ENCODE results near the gene ASB2. TPM values are rescaled to one million over a fixed set of nuclear protein-coding genes. Genes with fewer than 3 reads are reported as not detected.

The ASB2 gene, protein sequence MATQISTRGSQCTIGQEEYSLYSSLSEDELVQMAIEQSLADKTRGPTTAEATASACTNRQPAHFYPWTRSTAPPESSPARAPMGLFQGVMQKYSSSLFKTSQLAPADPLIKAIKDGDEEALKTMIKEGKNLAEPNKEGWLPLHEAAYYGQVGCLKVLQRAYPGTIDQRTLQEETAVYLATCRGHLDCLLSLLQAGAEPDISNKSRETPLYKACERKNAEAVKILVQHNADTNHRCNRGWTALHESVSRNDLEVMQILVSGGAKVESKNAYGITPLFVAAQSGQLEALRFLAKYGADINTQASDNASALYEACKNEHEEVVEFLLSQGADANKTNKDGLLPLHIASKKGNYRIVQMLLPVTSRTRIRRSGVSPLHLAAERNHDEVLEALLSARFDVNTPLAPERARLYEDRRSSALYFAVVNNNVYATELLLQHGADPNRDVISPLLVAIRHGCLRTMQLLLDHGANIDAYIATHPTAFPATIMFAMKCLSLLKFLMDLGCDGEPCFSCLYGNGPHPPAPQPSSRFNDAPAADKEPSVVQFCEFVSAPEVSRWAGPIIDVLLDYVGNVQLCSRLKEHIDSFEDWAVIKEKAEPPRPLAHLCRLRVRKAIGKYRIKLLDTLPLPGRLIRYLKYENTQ
- total RNA-seq (2014; rRNA removed; shearing (Covaris generic)) = not detected in 2 replicates
- not detected in 2 replicates for polyA plus RNA-seq (2014; cell fraction: nucleus; rRNA removed)

DNA sequence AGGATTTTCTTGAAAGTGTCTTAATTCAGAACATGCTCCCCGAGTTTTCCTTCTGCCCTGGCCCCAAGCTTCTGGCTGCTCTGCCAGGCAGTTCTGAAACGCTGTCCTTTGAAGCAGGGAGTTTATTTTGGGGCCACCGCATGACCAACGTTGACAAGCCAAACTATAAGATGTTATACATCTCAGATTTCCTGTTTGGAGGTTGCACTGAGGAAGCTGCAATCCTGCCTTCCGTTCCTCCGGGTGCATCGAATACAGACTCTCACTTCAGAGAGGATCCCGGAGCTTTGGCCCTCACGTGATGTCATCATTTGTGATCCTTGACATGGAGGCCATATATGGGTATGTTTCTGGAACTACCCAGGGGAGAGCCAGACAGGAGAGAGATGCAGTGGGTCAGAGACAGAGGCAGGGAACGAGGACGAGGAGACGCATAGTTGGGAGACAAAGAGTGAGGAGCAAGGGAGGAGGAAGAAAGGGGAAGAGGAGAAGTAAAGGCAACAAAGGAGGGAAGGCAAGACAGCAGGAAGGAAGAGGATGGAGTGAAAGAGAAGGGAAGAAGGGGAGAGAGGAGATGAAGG lies at the start of gene ASB2:
TSS of gene ASB2 (minus strand) at position 94 of the 581 bp plus-strand sequence. CDS start 12,031 bp downstream, outside the sequence.
- DNase-seq (ENCODE audit: extremely low read depth, low read depth) = no peak

DNA sequence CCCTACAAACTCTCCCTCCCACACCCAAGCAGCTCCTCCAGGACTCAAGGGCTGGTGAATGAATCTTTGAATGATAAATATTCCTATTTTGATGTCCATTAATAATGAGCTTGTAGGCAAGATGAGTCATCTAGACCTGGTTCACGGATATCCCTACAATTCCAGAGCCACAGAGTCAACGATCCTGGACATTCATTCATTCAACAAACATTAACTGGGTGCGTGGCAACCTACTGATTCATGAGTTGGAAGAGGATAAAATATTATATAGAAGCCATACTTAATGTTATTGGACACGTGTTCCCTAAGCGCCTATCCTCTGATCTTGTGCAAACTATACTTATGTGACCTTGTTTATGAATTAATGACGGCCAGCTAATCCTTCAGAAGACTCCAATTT lies 49.4 kb upstream of the ASB2 start:
- DNase-seq (ENCODE audit: extremely low read depth, low read depth) = no peak

DNA sequence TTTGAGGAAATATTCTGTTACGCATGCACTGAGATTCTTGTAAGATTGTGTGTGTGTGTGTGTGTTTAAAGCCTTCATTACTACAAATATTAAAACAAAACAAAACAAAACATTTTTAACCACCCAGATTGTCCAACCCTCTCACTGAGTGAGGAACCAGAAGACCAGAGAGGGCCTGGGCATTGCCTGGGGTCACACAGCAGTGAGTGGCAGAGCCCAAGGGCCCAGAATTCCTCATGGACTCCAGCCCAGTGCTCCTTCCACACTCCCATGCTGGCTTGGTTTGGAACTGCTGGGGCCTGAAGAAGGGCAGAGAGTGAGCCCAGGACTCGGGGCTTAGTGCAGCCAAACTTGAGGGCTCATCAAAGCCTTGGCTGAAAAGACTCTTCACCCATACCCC lies 48.2 kb upstream of the ASB2 start:
- no peak for DNase-seq (ENCODE audit: extremely low read depth, low read depth)

DNA sequence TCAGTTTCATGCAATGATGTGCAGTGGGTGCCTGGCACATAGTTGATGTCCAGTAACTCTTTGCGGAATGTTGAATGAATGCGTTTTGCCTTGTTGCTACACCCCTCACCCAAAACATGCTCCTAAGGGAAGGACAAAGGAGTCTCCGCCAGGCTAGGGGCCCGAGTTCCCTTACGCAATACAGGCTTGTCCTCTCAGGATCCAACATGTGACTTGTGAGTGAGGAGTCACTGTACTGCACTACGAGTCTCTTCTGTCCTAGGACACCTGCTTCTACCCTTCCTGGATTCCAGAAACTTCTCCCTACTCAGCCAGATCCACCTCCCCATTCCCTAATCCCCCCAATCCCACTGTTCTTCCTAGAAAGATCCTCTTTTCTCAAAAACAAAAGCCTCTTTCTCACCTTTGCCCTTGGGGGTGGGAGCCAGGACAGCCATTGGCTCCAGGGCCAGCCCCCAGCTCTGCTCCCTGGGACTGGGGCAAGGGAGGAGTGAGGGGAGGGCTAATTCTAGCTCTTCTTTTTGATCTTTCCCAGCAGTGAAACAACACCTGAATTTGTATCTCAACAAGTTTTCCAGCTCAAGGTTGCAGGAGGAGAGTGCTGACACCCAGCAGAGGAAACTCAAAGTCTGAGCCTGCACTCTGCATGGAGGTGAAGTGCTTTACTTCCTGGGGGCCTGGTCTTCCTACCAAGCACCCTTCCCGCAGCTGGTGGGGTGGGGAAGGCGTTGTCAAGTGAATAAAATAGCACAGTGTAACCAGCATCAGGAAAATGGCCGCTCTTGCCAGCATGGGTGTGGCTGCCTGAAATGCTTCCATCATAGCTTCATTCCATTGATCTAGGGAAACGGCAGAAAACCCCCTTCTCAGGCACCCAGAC lies 46.4 kb upstream of the ASB2 start:
- DNase-seq (ENCODE audit: extremely low read depth, low read depth) = no peak

DNA sequence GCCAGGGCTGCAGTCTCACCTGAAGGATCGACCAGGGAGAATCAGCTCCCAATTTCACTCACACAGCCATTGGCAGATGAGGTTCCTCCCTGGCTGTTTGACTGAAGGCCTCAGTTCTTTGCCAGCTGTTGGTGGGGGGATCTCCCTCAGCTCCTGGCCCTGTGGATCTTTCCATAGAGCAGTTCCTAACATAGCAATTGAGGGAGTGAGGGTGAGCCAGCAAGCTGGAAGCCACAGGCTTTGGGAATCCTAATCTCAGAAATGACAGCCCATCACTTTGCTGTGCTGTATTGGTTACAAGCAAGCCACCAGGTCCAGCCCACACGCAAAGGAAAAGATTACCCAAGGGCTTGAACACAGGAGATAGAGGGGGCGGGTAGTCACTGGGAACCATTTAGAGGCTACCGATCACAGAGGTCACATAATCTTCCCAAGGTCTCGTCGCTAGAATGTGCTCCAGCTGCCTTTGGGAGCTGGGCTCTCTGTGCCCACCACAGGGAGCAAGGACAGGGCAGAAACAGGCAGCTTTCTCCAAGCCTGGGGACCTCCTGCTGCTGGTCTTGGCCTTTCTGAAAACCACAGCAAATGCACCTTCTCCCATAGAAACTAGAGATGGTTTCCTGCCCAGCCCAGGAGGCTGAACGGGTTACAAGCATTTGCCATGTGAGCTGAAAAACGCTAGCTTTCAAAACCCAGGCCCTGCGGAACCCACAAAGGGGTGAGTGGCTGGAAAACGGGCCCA lies 45.2 kb upstream of the ASB2 start:
- DNase-seq (ENCODE audit: extremely low read depth, low read depth) = no peak

DNA sequence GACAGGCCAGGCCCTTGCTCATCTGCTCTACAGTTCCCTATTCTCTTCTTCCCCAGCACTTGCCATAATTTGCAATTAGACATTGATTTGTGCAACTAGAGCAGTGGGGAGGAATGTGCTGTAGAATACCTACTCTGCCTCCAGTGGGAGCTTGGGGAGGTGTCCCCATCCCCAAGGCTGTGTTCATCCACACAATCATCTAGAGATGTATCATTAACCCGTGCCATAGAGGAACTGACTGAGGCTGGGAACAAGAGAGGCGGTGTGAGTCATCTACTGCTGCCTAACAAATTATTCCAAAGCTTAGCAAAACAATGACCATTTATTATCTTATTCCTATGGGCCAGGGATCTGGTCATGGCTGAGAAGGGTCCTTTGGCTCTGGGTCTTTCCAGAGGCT lies 44.6 kb upstream of the ASB2 start:
- DNase-seq (ENCODE audit: extremely low read depth, low read depth) = no peak

DNA sequence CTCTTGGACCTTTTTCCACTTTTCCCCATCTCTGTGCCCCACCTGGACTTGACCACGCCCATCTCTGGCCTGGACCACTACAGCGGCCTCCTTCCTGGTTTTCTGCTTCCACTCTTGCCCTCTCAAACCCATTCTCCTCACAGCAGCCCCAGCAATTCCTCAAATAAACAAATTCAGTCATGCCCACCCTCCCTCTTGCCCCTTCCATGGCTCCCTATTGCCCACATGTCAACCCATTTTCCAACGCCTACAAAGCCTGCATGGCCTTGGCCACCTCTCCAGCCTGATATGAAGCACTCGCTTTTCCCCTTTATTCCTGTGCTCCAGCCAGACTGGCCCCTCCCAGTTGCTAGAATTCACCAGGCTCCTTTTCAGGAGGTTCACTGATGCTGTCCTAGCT lies 43.9 kb upstream of the ASB2 start:
- DNase-seq (ENCODE audit: extremely low read depth, low read depth) = no peak

DNA sequence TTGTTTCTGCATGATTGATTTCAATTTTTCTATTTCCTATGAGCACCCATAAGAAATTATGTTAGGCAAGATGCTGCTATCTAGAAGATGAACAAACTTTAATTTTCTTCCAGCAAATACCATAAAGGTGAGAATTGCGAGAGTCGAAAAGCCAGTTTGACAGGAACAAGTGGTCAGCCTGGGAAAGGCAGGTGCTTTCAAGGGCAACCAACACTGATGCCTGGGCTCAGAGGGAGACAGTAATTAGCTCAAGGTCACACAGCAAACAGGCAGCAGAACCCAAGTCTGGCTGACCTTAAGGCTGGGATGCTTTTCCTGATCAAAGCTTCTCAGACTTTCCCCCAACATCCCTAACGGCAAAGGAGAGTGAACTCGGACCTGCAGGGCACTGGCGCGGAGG lies 43.0 kb upstream of the ASB2 start:
- no peak for DNase-seq (ENCODE audit: extremely low read depth, low read depth)

DNA sequence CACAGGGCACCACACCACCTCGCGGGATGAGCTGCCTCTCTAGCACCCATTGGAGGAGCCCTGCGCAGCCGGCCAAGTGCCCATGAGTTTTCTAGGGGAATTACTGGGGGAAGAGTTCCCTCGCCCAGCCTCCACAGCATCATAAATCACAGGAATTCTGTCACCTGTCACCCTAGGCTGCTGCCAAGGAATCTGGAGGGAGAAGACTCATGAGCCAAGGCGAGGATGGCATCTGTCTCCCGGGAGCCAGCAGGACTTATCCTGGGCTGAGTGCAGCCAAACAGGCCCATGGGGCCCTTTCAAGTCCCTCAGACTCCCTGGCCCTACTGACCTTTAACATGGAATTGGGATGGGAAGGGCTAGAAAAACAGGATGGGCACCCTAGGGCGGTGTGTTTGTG lies 41.9 kb upstream of the ASB2 start:
- no peak for DNase-seq (ENCODE audit: extremely low read depth, low read depth)

DNA sequence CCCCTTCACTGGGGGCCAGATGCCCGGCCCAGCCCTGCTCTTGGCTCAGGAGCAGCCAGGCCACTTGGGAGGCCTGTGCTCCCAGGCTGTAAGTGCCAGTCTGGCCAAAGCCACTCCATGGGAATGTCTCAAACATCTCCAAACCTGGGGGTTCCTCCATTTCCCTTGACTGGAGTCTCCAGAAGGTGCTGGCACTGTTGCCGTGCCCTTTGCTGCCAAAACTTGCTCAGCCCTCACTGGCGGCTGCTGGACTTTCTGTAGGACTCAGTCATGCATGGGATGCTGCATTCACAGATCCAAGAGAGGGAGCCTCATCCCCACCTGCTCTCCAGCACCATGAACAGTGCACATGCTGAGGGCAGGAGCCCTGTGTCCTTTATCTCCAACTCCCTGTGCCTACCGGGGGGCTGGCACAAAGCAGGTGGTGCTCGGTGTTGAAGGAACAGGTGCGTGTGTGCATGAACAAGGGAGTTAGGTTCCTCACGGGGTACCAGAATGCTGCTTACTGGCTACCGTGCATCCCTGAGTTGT lies 40.1 kb upstream of the ASB2 start:
- no peak for DNase-seq (ENCODE audit: extremely low read depth, low read depth)

DNA sequence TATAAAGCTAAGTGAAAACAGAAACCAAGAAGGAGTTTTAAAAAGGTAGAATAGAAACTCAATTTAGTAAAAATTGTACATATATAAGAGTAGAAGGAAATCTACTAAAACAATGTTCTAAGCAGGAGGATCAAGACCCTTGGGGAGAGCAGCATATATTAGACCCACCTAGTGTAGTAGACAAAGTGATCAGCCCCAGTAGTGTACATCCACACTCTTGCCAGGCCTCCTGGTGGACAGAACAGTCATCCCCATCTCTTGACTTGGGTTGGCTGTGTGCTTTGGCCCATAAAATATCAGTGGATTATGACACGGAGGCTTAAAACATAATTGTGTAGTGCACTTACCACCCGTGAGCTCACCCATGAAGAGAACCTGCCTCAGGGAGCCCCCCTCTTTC lies 38.9 kb upstream of the ASB2 start:
- no peak for DNase-seq (ENCODE audit: extremely low read depth, low read depth)

DNA sequence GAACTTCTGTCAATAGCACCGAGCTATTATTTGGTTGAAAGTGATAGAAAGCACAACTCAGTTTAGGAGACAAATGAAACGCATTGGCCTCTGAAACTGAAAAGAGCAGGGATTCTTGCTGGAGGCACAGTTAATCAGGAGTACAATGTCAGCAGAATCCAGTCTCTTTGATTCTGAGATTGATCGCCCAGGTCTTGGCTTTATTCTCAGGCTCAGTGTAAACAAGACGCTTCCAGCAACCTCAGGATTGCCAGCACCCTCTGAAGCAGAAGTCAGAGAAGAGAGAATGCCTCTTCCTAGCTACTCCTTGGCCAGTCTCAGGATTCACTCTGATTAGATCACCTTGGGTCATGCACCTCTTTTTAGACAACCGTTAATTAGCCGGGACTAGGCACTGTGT lies 38.0 kb upstream of the ASB2 start:
- DNase-seq (ENCODE audit: extremely low read depth, low read depth) = no peak

DNA sequence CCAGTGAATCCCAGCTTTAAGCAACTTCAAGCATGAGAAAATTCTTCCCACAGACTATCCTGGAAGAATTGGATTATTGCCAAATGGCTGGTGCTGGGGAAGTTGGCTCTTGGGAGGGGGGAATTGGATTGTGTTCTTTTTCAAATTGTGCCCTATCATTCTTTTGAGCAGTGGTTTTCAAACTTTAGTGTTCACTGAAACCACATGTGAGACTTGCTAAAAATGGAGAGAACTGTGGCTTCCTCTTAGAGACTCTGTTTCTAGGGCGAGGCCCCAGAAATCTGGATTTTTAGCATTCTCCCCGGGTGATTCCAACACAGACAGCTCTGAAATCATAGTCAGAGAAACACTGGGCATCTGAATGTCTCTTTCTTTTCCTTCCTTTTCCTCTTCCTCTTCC lies 35.4 kb upstream of the ASB2 start:
- no peak for DNase-seq (ENCODE audit: extremely low read depth, low read depth)

DNA sequence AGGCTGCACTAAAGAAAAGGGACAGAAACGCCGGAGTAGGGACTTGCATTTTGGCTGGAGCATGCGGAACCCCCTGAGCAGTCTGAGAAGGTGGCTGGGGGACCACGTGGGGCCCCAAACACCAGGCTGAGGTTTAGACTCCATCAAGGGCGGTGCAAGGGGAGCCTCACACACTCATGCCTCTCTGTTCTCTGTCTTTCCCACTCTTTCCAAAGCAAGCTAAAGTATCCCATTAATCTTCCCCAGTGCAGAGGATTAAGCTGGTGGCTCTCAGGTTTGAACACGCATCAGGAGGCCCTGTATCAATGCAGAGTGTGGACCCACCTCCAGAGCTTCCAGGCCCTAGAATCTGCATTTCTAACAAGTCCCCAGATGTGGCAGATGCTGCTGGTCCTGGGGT lies 34.3 kb upstream of the ASB2 start:
- no peak for DNase-seq (ENCODE audit: extremely low read depth, low read depth)

DNA sequence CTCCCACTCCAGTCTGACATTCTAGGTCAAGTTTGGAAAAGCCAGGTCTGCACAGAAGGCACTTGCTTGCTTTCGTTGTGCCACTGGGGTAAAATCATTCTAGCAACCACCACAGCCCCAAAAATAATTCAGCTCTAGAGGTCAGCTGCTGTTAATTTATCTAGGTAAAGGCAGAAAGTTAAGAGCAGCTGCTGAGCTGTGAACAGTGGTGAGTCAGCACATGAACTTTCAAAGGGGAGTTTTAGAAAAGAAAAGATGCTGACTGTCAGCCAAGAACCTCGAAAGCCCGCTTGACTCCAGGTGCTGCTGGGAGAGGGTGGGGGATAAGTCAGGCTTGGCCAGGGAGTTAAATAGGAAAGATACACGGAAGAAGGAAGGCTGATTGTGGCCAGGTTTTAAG lies 33.4 kb upstream of the ASB2 start:
- DNase-seq (ENCODE audit: extremely low read depth, low read depth) = no peak

DNA sequence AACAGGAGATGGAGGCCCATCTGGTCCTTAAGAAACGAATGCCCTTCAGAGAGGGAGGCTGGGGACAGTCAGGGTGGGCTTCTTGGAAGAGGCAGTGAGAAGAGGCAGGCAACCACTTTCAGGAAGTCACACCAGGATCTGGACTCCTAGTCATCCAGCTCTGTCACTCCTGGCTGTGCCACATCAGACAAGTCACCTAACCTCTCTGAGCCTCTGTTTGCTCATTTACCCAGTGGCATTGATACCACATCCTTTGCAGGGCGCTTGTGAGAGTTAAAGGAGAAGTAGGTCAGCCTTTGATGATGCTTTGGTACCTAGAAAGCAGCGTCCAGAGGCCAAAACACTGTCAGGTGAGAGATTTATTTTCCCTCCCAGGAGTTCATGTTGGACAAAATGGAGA lies 31.9 kb upstream of the ASB2 start:
- no peak for DNase-seq (ENCODE audit: extremely low read depth, low read depth)

DNA sequence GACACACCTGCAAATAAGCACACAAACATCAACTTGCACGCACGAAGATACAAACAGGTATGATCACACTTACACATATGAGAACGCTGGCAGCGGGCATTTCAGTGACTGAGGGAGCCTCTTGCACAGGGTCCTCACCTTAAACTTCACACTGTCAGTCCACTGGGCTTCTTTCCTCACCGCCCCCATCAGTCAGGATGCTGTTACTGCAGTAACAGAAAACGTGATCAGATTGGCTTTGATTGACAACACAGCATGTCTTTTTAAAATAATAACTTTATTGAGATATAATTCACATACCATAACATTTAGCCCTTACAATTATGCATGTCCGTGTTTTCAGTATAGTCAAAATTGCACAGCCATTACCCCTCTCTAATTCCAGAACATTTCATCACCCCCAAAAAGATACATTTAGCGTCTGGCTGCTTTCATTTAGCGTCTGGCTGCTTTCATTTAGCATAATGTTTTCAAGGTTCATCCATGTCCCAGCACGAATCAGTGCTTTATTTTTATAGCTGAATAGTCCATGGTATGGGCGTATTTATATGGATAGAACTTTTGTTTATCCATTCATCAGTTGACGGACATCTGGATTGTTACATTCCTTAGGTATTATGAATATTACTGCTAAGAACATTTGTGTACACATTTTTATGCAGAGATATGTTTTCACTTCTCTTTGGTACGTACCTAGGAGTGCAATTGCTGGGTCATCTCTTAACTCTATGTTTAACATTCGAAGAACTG lies 29.1 kb upstream of the ASB2 start:
- DNase-seq (ENCODE audit: extremely low read depth, low read depth) = no peak

DNA sequence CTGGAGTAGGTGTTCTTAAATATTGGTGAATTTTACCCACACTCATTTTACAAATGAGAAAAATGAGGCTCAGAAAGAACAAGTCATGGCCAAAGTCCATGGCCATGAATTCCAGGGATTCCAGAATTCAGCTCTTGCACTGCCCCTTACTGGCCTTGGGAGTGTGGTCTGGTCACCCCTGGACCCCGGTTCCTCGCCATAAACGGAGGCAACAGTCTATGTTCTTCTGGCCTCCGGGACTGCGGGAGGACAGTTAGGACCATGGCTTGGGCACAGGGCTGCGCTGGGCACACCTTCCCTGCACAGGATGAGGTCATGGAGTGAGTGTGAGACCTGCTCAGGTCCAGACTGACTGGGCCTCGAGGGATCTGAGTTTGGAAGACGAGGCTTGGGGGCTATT lies 27.6 kb upstream of the ASB2 start:
- no peak for DNase-seq (ENCODE audit: extremely low read depth, low read depth)

DNA sequence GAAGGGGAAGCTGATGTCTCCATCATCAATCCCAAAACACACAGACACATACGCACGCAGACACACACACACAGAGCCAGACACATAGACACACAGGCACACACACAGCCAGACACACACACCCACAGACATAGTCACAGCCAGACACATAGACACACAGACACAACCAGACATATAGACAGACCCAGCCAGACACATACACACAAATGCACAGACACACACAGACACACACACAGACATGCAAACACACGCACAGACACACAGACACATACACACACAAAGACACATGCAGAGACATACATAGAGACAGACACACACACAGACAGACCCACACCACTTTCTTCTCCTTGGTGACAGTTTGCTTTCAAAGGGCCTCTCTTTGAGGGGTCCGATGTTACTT lies 27.0 kb upstream of the ASB2 start:
- DNase-seq (ENCODE audit: extremely low read depth, low read depth) = no peak

Data from NCI-H460 (cell line).